ENCODE data around the gene DMKN.

The DMKN gene

DNA sequence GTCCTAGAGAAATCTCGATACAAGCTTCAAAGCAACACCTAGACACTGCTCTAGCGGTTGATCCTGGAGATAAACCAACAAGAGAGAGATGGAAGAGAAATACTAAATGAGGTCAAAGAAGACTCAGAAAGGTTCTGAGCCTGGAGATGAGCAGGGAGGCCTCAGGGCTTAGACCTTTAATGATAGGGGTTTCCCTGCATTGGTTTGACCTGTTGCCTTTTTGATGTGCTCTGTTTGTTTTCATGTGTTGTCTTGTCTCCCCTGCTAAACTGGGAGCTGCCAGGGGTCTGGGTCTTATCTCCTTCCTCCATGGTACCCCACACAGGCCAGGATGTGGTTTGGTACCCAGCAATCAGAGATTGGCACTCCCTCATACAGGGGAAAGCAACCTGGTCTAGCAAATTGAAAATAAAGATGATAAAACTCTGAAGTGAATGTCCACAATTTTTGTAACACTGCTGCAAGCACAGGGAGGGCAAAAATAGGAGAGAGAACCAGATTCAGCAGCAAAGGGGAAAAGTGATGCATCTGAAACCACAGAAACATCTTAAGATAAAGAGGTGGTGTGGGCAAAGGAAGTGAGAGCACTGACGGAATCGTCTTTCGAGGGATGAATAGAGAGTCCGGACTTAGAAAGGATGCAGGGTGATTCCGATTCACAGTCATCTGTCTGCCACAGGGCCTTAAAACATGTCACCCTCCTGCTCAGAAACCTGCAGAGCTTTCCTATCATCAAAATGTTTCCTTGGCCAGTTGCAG lies 61.9 kb downstream of the DMKN start:
- H3K9ac ChIP-seq (ENCODE audit: low read length): no peak overlapping the region
- no peaks in the 10 kb centered on the region for H3K36me3 ChIP-seq (ENCODE audit: control insufficient read depth, low read depth, low read length)
- no peak overlapping the region for H3K27ac ChIP-seq (ENCODE audit: low read length)
- no peaks in the 10 kb centered on the region for H3K27me3 ChIP-seq (ENCODE audit: control insufficient read depth, insufficient read depth, low read length)
- no peaks in the 10 kb centered on the region for H3K9me3 ChIP-seq (ENCODE audit: control insufficient read depth, low read depth, low read length)
- no peak overlapping the region for H3K4me3 ChIP-seq (ENCODE audit: low read length)
- no peaks in the 10 kb centered on the region for H3K4me1 ChIP-seq (ENCODE audit: control insufficient read depth, low read depth, low read length)

DNA sequence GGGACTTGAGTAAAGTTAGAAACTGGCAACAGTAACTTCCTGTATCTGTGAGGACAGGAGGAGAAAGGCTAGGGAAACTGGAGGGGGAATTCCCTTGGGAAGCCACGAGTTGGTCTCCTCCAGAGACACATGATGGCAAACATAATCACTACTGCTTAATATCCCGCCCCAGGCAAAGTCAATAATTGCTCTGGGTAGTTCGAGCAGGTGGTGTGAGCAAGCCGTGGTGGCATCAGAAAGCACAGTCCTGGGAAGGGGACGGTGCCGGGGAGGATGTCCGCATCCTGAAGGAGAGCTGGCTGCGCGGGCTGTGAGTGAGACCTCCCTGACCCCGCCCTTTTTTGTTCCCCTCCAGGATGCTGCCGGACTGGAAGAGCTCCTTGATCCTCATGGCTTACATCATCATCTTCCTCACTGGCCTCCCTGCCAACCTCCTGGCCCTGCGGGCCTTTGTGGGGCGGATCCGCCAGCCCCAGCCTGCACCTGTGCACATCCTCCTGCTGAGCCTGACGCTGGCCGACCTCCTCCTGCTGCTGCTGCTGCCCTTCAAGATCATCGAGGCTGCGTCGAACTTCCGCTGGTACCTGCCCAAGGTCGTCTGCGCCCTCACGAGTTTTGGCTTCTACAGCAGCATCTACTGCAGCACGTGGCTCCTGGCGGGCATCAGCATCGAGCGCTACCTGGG lies 63.9 kb downstream of the DMKN start:
- no peaks in the 10 kb centered on the region for H3K27me3 ChIP-seq (ENCODE audit: control insufficient read depth, insufficient read depth, low read length)
- no peaks in the 10 kb centered on the region for H3K4me1 ChIP-seq (ENCODE audit: control insufficient read depth, low read depth, low read length)
- no peaks in the 10 kb centered on the region for H3K36me3 ChIP-seq (ENCODE audit: control insufficient read depth, low read depth, low read length)
- H3K9me3 ChIP-seq (ENCODE audit: control insufficient read depth, low read depth, low read length): no peaks in the 10 kb centered on the region
- no peak overlapping the region for H3K27ac ChIP-seq (ENCODE audit: low read length)
- H3K9ac ChIP-seq (ENCODE audit: low read length): no peak overlapping the region
- no peak overlapping the region for H3K4me3 ChIP-seq (ENCODE audit: low read length)

DNA sequence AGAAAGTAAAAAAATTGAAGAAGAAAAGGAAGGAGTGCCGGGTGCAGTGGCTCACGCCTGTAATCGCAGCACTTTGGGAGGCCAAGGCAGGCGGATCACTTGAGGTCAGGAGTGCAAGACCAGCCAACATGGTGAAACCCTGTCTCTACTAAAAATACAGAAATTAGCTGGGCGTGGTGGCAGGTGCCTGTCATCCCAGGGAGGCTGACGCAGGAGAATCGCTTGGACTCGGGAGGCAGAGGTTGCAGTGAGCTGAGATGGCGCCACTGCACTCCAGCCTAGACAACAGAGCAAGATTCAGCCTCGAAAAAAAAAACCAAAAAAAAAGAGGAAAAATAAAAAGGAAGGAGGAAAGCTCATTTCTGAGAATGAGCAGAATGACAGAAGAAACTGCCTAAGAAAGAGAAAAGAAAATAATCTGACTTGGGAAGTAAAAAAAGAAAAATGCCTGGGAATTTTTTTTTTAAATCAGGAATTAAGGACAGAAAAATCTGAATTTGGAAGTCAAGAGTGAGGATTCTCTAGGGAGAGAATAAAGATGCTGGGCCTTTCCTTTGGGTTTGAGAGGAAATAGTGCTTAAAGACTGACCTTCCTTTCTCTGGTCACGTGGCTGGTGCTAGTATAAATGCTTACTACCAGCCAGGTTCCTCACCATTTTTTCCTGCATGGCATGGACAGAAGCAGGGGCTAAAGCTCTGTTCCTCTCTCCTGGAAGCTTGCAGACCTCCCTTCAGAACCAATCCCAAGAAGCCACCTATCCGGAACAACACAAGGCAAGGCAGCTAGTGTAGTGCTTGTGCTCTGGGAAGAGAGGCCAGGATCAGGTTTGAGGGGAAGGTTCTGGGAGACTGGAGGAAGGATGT lies 65.6 kb downstream of the DMKN start, which contains the start of gene FFAR2:
FFAR2 (plus strand) TSS at position 652 of the 864 bp plus-strand sequence. CDS start 1,458 bp downstream, outside the sequence.
- Histone ChIP-seq H3K9me3 (ENCODE audit: control insufficient read depth, low read depth, low read length) (no peaks in the 10 kb centered on the region), H3K4me1 (ENCODE audit: control insufficient read depth, low read depth, low read length) (no peaks in the 10 kb centered on the region), H3K9ac (ENCODE audit: low read length) (no peak within 1 kb of the TSS), H3K27ac (ENCODE audit: low read length) (no peak within 1 kb of the TSS), H3K4me3 (ENCODE audit: low read length) (no peak within 1 kb of the TSS), H3K27me3 (ENCODE audit: control insufficient read depth, insufficient read depth, low read length) (no peaks in the 10 kb centered on the region), H3K36me3 (ENCODE audit: control insufficient read depth, low read depth, low read length) (no peaks in the 10 kb centered on the region)
